K562 treated with DMSO at 1 percent for 24 hours (cell line): ENCODE measurements around the gene HMGCLL1. TPM values are rescaled to one million over a fixed set of nuclear protein-coding genes. Genes with fewer than 3 reads are reported as not detected.

Experiments used
- total RNA-seq: library from RNA; unstranded; fragments of 300-600 nt; gene quantifications from 2 replicates; pipeline ENCODE4 v1.2.3, GENCODE V29; 2022; ENCODE audit warnings: low read depth; ENCODE audit not compliant: insufficient read depth

HMGCLL1 gene
- not detected in 2 replicates for total RNA-seq

GRCh38 chr6:55578537-55579363, at the start of gene HMGCLL1:
HMGCLL1 (minus strand) TSS chr6:55579192; CDS start chr6:55579055, 137 bp downstream.

